HG03378 (cell line): ENCODE data around the gene P3H4.

Experiments used
- ATAC-seq: cut with Tn5 transposase; IDR thresholded peaks from one replicate; pipeline ENCODE4 v1.9.1; 2021; ENCODE audit warnings: mild to moderate bottlenecking, moderate library complexity; ENCODE audit not compliant: unreplicated experiment

The P3H4 gene

GRCh38 chr17:41822216-41823140 lies 10.7 kb upstream of the P3H4 start:
- ATAC-seq = no peak

DNA sequence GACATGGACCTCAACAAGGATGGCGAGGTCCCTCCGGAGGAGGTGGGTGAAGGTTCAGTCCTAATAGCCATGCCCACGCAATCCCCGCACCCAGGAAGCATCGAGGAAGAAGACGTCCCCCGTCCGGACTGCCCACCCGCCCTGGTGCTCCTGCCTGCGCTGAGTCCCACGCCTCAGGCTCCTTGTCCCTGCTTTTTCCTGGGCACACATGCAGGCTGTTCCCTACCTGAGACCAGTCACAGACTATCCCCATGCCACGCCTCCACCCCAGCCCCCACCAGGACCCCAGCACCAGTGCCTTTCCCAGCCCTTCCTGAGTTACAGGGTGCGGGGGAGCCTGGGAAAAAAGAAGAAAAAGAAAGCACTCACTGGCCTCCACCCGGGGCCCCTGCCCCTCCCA lies 10.0 kb upstream of the P3H4 start:
- ATAC-seq = no peak

DNA sequence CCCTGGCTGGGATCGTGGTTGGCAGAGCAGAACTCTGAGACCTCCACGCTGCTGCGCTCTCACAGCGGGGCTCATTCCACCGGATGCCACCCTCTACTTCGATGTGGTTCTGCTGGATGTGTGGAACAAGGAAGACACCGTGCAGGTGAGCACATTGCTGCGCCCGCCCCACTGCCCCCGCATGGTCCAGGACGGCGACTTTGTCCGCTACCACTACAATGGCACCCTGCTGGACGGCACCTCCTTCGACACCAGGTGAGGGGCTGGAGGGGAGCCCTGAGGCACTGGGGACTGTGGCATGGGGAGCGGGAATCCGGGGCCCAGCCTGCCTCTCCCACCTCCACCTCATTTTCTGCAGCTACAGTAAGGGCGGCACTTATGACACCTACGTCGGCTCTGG lies 6.3 kb upstream of the P3H4 start:
- ATAC-seq = no peak

DNA sequence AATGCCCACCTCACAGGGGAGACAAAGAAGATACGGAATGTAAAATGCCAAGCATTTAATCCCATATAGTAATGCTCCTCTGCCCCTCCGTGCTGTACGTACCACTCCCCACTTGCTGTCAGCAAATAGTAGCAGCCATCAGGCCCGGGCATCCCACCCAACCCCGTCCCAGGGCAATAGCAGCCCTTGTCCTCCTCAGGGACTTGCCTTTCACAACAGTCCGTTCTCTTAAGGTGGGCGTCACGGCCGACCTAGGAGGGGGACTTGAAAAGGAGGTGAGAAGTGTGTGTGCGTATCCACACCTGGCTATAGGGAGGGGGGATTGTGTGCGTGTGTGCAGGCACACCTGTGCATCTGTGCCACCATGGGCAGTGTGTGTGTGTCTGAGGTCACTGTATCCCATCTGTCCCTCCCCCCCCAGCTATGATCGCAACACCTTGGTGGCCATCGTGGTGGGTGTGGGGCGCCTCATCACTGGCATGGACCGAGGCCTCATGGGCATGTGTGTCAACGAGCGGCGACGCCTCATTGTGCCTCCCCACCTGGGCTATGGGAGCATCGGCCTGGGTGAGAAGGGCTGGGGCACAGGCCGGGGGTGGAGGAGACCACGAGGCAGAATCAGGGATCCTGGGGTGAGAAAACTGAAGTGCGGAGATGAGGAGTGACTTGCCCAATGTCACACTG lies 5.0 kb upstream of the P3H4 start:
- ATAC-seq = no peak

GRCh38 chr17:41814195-41814594 lies 2.4 kb upstream of the P3H4 start:
- ATAC-seq = no peak

DNA sequence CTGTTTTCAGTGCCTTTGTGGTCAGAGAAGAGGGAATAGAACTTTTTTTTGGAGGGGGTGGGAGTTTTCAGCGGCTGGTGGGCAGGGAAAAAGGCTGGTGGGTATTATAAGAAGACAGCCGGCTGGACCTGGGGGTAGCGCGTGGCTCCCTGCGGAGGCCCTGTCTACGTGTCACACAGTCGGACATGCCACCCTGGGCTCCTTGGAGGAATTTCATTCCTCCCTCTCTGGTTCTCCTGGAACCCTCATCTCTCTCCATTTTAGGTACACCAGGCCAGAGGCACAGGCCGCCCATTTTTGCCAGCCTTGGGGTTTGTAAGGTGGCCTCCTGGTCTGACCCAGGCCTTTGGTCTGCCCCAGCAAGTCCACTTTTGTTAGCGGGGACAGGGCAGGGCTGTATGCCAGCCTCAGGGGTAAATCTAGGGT lies 2.0 kb upstream of the P3H4 start:
- ATAC-seq = no peak

DNA sequence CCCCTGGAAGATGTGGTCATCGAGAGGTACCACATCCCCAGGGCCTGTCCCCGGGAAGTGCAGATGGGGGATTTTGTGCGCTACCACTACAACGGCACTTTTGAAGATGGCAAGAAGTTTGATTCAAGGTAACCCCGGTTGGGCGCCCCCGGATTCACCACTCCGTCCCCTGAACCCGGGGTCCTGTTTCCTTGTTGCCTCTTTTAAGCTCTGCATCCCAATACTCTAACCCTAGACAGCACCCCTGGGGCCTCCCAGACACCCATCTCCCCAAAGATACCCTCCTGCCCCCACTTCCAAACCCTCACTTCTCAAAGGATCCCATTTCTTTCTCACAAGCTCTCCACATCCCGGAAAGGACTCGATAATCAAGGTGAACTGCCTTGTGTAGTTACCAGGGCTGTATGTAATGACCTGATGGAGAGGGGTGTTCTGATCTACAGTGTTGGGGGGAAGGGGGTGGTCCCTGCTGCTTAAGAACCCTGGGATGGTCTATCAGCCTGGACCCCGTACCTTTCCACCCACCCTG lies 1.5 kb upstream of the P3H4 start:
- ATAC-seq = no peak

GRCh38 chr17:41812381-41813151 lies 817 bp upstream of the P3H4 start, which contains the start of gene FKBP10:
TSS of gene FKBP10 (plus strand) at chr17:41813004. CDS start at chr17:41813035, 31 bp downstream.
- ATAC-seq = no peak

- no peak for ATAC-seq
Observed at GRCh38 chr17:41810659-41811548, 845 bp downstream of the P3H4 start.

GRCh38 chr17:41806685-41807445 lies 4.9 kb downstream of the P3H4 start:
- no peak for ATAC-seq

GRCh38 chr17:41803049-41804020 lies 8.4 kb downstream of the P3H4 start:
- no peak for ATAC-seq

DNA sequence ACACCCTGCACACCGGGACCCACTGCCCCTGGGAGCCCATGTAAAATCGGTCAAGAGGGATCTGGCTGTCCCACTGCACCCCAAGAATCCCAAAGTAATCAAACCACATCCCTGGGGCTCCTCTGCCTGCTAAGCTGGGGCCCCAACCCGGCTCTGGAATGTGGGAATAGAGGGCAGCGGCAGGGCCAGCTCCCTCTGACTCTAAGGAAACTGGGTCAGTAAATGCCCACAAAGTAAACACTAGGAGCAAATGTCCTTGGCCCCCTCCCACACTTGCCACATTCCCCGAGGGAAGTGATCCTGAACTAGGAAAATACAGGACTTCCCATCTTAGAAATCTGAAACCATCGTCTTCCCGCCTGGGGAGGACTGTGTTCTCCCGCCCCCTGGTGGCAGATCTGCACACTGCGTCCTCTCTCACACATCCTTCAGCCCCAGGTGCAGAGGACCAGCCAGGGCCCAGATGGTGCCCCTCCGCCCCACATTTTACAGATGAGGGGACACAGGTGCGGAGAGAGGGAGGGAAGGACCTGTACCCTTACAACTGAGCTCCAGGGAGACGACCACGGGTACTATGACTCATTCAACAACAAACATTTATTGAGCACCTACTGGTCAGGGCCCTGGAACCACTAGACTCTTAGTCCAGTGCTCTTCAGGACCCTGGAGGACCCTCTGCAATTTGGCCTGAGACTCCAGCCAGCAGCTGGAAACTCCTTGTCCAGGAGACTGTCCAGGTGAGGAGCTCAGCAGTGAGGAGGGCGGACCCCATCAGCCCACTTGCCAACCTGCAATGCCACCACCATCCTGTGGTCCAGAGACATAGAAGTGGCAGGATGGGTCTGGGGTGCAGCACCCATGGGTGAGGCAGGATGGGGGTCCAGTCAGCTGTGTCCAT lies 10.1 kb downstream of the P3H4 start:
- no peak for ATAC-seq

GRCh38 chr17:41800601-41801373 lies 11.0 kb downstream of the P3H4 start:
- no peak for ATAC-seq

GRCh38 chr17:41799366-41799765 lies 12.4 kb downstream of the P3H4 start:
- ATAC-seq = no peak

GRCh38 chr17:41797377-41797776 lies 14.4 kb downstream of the P3H4 start:
- ATAC-seq = no peak

DNA sequence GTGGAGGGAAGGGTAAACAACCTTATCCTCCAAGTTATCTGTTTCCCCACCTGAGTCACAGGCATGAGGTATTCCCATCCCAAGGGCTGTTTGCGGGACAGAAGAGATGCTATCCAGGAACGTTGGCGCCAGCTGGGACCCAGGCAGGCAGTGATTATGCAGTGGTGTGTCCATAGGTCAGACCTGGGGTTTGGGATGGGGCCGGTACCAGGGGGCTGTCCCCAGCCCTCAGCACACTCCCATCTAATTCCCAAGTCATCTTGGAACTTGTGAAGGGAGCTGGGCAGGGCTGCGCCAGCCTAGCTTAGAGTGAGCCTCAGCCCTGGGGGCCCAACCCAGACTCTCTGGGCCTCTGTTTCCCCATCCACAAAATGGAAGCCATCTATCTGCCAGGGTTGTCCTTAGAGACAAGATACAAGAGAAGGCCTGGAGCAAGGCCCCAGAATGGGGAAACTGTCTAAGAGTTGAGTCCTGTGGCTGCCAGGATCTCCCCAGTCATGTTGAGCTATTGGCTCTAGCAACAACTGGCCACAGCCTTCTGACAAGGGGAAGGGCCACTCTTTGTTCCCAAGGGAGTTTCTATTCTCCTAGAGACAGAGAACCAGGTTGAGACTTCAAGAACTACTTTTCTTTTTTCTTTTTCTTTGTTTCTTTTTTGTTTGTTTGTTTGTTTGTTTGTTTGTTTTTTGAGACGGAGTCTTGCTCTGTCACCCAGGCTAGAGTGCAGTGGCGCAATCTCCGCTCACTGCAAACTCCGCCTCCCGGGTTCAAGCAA lies 15.4 kb downstream of the P3H4 start:
- no peak for ATAC-seq
